GM12878 (cell line): ENCODE measurements around the gene UBE2C. TPM values are rescaled to one million over a fixed set of nuclear protein-coding genes. Genes with fewer than 3 reads are reported as not detected.

ENCODE experiments used
- ATAC-seq: fragments of 200-7000 bp; cut with Tn5 transposase; 3 replicates; pipeline ENCODE4 v1.9.1; 2020; ENCODE audit warnings: mild to moderate bottlenecking, moderate library complexity
- BruUV-seq: library from RNA; stranded (reverse); fragments of 400-500 nt; replicated peaks from 2 replicates; lab custom pipeline; 2021; lab: Mats Ljungman, UMichigan
- CTCF ChIA-PET: fragments of 300-600 bp; sonication (Branson Sonifier 250); formaldehyde crosslinking; extraction: SDS; loops from one replicate; lab custom pipeline; 2021; ENCODE audit warnings: inconsistent platforms; lab: Yijun Ruan, JAX
- POLR2A ChIA-PET: fragments of 350-600 bp; formaldehyde crosslinking; extraction: SDS; loops from one replicate; lab custom pipeline; 2021; ENCODE audit warnings: inconsistent platforms; lab: Charles Lee
- RAD21 ChIA-PET: fragments of 300-600 bp; sonication (Branson Sonifier 250); formaldehyde crosslinking; loops from one replicate; lab custom pipeline; 2023; ENCODE audit warnings: antibody characterized with exemption; ENCODE audit not compliant: unreplicated experiment; lab: Charles Lee
- SMC1A ChIA-PET: fragments of 300-600 bp; sonication (Branson Sonifier 250); formaldehyde crosslinking; loops from one replicate; lab custom pipeline; 2023; ENCODE audit not compliant: unreplicated experiment, uncharacterized antibody; lab: Charles Lee
- DNase-seq: peaks from one replicate; pipeline ENCODE4 v3.0.0-alpha.2; 2011; ENCODE audit warnings: low read depth, low spot score
- FAIRE-seq: peaks from 3 replicates; lab custom pipeline; 2011; peaks lifted over from hg19 to GRCh38; lab: Jason Lieb, UNC
- H2AFZ ChIP-seq: 2 replicates; pipeline ENCODE4 v1.6.0; 2011; ENCODE audit warnings: low read depth, low read length, control low read depth; ENCODE audit not compliant: control insufficient read depth
- H3K27ac ChIP-seq: 2 replicates; pipeline ENCODE4 v1.5.1; 2011; ENCODE audit warnings: control low read depth; ENCODE audit not compliant: control insufficient read depth, insufficient read depth
- H3K27me3 ChIP-seq, 2 experiments: replicated peaks in 1 of 2; 2 replicates each; pipeline versions ENCODE4 v1.6.0 to v1.6.1; 2011; ENCODE audit warnings: low read length in 1 of 2; ENCODE audit not compliant: control insufficient read depth in 2 of 2, insufficient read depth in 2 of 2
- H3K36me3 ChIP-seq, 2 experiments: 2 replicates each; pipeline ENCODE4 v1.5.1; 2011; ENCODE audit warnings: low read length in 1 of 2; ENCODE audit not compliant: control insufficient read depth in 2 of 2, insufficient read depth in 2 of 2
- H3K4me1 ChIP-seq: 2 replicates; pipeline ENCODE4 v1.6.1; 2011; ENCODE audit warnings: mild to moderate bottlenecking, low read length, moderate library complexity, mixed read lengths; ENCODE audit not compliant: control insufficient read depth, insufficient read depth
- H3K4me2 ChIP-seq: 2 replicates; pipeline ENCODE4 v1.6.0; 2011; ENCODE audit warnings: control low read depth; ENCODE audit not compliant: control insufficient read depth, insufficient read depth
- H3K4me3 ChIP-seq: fragments of 200-600 bp; sonication (generic); 2 replicates; pipeline ENCODE4 v1.5.1; 2016
- H3K79me2 ChIP-seq: 2 replicates; pipeline ENCODE4 v1.6.0; 2011; ENCODE audit warnings: low read length; ENCODE audit not compliant: control insufficient read depth, insufficient read depth
- H3K9ac ChIP-seq: 2 replicates; pipeline ENCODE4 v1.8.0; 2011; ENCODE audit warnings: low read length, control low read depth, mixed read lengths; ENCODE audit not compliant: control insufficient read depth, insufficient read depth
- H3K9me3 ChIP-seq: replicated peaks from 3 replicates; pipeline ENCODE4 v1.5.1; 2011; ENCODE audit warnings: mild to moderate bottlenecking, low read length; ENCODE audit not compliant: control insufficient read depth, insufficient read depth
- H4K20me1 ChIP-seq: 2 replicates; pipeline ENCODE4 v1.6.0; 2011; ENCODE audit not compliant: control insufficient read depth, insufficient read depth
- BHLHE40 ChIP-seq, 2 experiments: fragments of 450-650 bp in 1 of 2; IDR thresholded peaks; 2 replicates each; pipeline ENCODE4 v1.6.1; 2011 to 2017; ENCODE audit warnings: low read depth in 2 of 2, borderline replicate concordance in 1 of 2, improper control_type of control experiment in 1 of 2, low read length in 1 of 2, mild to moderate bottlenecking in 1 of 2
- FOXK2 ChIP-seq: fragments of 450-650 bp; IDR thresholded peaks from 2 replicates; pipeline ENCODE4 v1.6.1; 2017; ENCODE audit warnings: mild to moderate bottlenecking, moderate library complexity
- KAT2A ChIP-seq: conservative IDR thresholded peaks from 2 replicates; pipeline ENCODE4 v1.6.1; 2011; ENCODE audit warnings: low read depth, low read length; ENCODE audit not compliant: control insufficient read depth
- RELB ChIP-seq: fragments of 450-650 bp; IDR thresholded peaks from 2 replicates; pipeline ENCODE4 v1.6.1; 2017; ENCODE audit warnings: low read depth, mild to moderate bottlenecking, moderate library complexity
- SIX5 ChIP-seq: IDR thresholded peaks from 2 replicates; pipeline ENCODE4 v1.6.1; 2011; ENCODE audit warnings: mild to moderate bottlenecking, low read depth, low read length, moderate library complexity; ENCODE audit not compliant: severe bottlenecking
- SMAD1 ChIP-seq: fragments of 450-650 bp; IDR thresholded peaks from 2 replicates; pipeline ENCODE4 v1.6.1; 2018; ENCODE audit warnings: mild to moderate bottlenecking, low read depth; ENCODE audit not compliant: partially characterized antibody
- TAF1 ChIP-seq: IDR thresholded peaks from 2 replicates; pipeline ENCODE4 v1.6.1; 2011; ENCODE audit warnings: mild to moderate bottlenecking, low read depth, low read length, borderline replicate concordance
- WGBS: methylation state at CpG from one replicate; pipeline ENCODE4 v1.1.6; 2016; ENCODE audit warnings: low lambda C conversion rate; ENCODE audit not compliant: insufficient replicate concordance, insufficient coverage; ENCODE audit errors: missing lambda C conversion rate; 5-methylcytosine and 5-hydroxymethylcytosine counted together
- in situ Hi-C: fragments of 300-500 bp; cut with MboI; formaldehyde crosslinking; loops from 9 replicates; pipeline ENCODE4 v1.14.3; 2018; ENCODE audit warnings: mixed read lengths
- intact Hi-C: fragments of 100-400 bp; cut with micrococcal nuclease; formaldehyde crosslinking; loops from one replicate; pipeline ENCODE4 v1.14.2; 2022; ENCODE audit not compliant: unreplicated experiment
- polyA plus RNA-seq, 11 experiments: library from polyadenylated mRNA; depleted of rRNA in 4 of 11; unstranded in 6 of 11; stranded (reverse) in 5 of 11; fragments of >200 nt; fragmentation: Nextera tagmentation in 4 of 11; fragmentation: Illumina TruSeq in 1 of 11; extraction: Ambion mirVana in 4 of 11; extraction: Trizol in 1 of 11; gene quantifications; 1 replicate in 1 of 11; 2 replicates in 10 of 11; pipeline versions ENCODE4 v1.2.1 to v1.2.3, GENCODE V29; 2011 to 2016; ENCODE audit warnings: inconsistent platforms in 2 of 11, missing spikeins in 2 of 11, low read depth in 1 of 11
- total RNA-seq, 4 experiments: library from RNA; depleted of rRNA in 3 of 4; stranded (reverse); fragments of >200 nt in 3 of 4; fragmentation: Illumina TruSeq in 1 of 4; extraction: Trizol in 1 of 4; gene quantifications; 2 replicates each; pipeline versions ENCODE4 v1.2.1 to v1.2.3, GENCODE V29; 2013 to 2021

UBE2C gene
- total and polyA plus RNA-seq, 10 of the 15 experiments (the other 5 are each of a cell fraction or from before 2014, with no cell fraction given), result 86.2 to 412 (median 176) TPM

DNA sequence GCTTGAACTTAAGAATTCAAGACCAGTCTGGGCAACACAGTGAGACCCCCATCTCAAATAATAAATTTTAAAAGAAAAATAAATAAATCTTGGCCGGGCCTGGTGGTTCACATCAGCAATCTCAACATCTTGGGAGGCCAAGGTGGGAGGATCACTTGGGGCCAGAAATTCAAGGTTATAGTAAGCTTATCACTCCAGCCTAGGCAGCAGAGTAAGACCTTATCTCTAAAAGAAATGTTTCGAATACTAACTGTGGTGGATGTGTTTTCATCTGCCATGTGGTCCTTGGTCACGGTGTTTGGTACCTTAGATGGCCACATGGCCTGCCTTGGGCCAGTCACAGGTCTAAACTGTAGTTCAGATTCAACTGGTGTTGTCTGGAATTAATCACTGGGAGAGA lies 5.8 kb downstream of the UBE2C start:
- 98% methylated on average over 3 of the region's 3 CpGs for WGBS
- Histone ChIP-seq H4K20me1 (no peaks in the 10 kb centered on the region), H3K4me1 (no peaks in the 10 kb centered on the region), H3K27ac (no peak overlapping the region), H3K79me2 (peaks cover 12% of the 10 kb centered on the region), H3K9ac (no peak overlapping the region), H3K36me3 (peaks cover 8 to 9% of the 10 kb centered on the region in 2 experiments), H3K4me3 (no peak overlapping the region), H3K4me2 (no peak overlapping the region), H3K27me3 (no peaks in the 10 kb centered on the region; a peak in 1 of 4 replicates), H2AFZ (no peak overlapping the region), H3K9me3 (no peaks in the 10 kb centered on the region)
- intact Hi-C loops (no loop called here), in situ Hi-C loops (loop anchor here (25.0 kb wide), 1 partner anchor 544 kb away; no protein-coding TSS in a partner anchor)
- no peak for DNase-seq
- ChIA-PET POLR2A (interaction anchor here (1.5 kb wide), 1 partner anchor 112 kb away, joined by 5 read pairs; no protein-coding TSS in a partner anchor), SMC1A (interaction anchor here (1.2 kb wide), 1 partner anchor 19 kb away, joined by 4 read pairs; no protein-coding TSS in a partner anchor), CTCF (interaction anchor here (0.6 to 1.4 kb wide), 2 partner anchors 19 to 169 kb away, joined by 3 read pairs; no protein-coding TSS in a partner anchor), RAD21 (no interaction called here)
- no peak for FAIRE-seq
- no peak for ATAC-seq
- BruUV-seq, result no TSS peak
- TF ChIP-seq FOXK2, result no peak
- TF ChIP-seq SMAD1, result no peak
- no peak for TF ChIP-seq BHLHE40 (IDR thresholded peaks at IDR 0.05; ENCODE audit: borderline replicate concordance in 1 of 2, low read depth in 2 of 2, low read length in 1 of 2)
- TF ChIP-seq KAT2A, result no peak
- TF ChIP-seq SIX5, result no peak
- TF ChIP-seq TAF1, result no peak
- TF ChIP-seq RELB, result no peak
